SK-N-SH (cell line): ENCODE data around the gene FRS2. TPM values are rescaled to one million over a fixed set of nuclear protein-coding genes. Genes with fewer than 3 reads are reported as not detected.

Experiments
- CTCF ChIA-PET: fragments of 300-600, 350-600 bp; formaldehyde crosslinking; extraction: SDS; loops from one replicate; lab custom pipeline; 2021; lab: Yijun Ruan, JAX
- POLR2A ChIA-PET: fragments of 350-600 bp; sonication (Branson Sonifier 250); formaldehyde crosslinking; extraction: SDS; loops from one replicate; lab custom pipeline; 2020; ENCODE audit warnings: antibody characterized with exemption, inconsistent platforms; lab: Yijun Ruan, JAX
- DNase-seq: peaks from one replicate; pipeline ENCODE4 v3.0.0; 2012
- H2AFZ ChIP-seq: fragments of 200-600 bp; sonication (generic); 2 replicates; pipeline ENCODE4 v1.8.1; 2016; ENCODE audit warnings: antibody characterized with exemption, mild to moderate bottlenecking, low read depth
- H3F3A ChIP-seq: fragments of 200-600 bp; sonication (generic); replicated peaks from 2 replicates; pipeline ENCODE3; 2016; ENCODE audit warnings: antibody characterized with exemption, mild to moderate bottlenecking; ENCODE audit not compliant: insufficient read depth
- H3K27ac ChIP-seq, 2 experiments: fragments of 200-500 bp in 1 of 2; fragments of 200-600 bp in 1 of 2; sonication (Bioruptor generic) in 1 of 2; sonication (generic), shearing (Covaris generic) in 1 of 2; 2 replicates each; pipeline versions ENCODE4 v1.5.1 to v1.6.1; 2014 to 2016; ENCODE audit warnings: low read depth in 2 of 2, inconsistent platforms in 1 of 2, low read length in 1 of 2, mild to moderate bottlenecking in 1 of 2, mixed read lengths in 1 of 2
- H3K27me3 ChIP-seq: fragments of 200-600 bp; sonication (generic), shearing (Covaris generic); 2 replicates; pipeline ENCODE4 v1.6.1; 2016; ENCODE audit warnings: mixed run types; ENCODE audit not compliant: insufficient read depth
- H3K36me3 ChIP-seq, 2 experiments: fragments of 200-500 bp in 1 of 2; fragments of 200-600 bp in 1 of 2; sonication (Bioruptor generic) in 1 of 2; sonication (generic) in 1 of 2; replicated peaks in 1 of 2; 2 replicates each; pipeline versions ENCODE3 to v1.5.1; 2014 to 2016; ENCODE audit warnings: low read length in 1 of 2, mild to moderate bottlenecking in 1 of 2; ENCODE audit not compliant: insufficient read depth in 2 of 2, control insufficient read depth in 1 of 2
- H3K4me1 ChIP-seq, 2 experiments: fragments of 200-500 bp in 1 of 2; fragments of 200-600 bp in 1 of 2; sonication (Bioruptor generic) in 1 of 2; sonication (generic), shearing (Covaris generic) in 1 of 2; 2 replicates each; pipeline versions ENCODE4 v1.5.1 to v1.6.1; 2014 to 2016; ENCODE audit warnings: low read depth in 1 of 2, low read length in 1 of 2, mixed run types in 1 of 2; ENCODE audit not compliant: insufficient read depth in 2 of 2, control insufficient read depth in 1 of 2
- H3K4me2 ChIP-seq: fragments of 200-600 bp; sonication (generic), shearing (Covaris generic); 2 replicates; pipeline ENCODE4 v1.6.1; 2017; ENCODE audit warnings: mixed run types
- H3K4me3 ChIP-seq, 2 experiments: fragments of 200-500 bp in 1 of 2; fragments of 200-600 bp in 1 of 2; sonication (Bioruptor generic) in 1 of 2; sonication (generic), shearing (Covaris generic) in 1 of 2; 2 replicates each; pipeline versions ENCODE4 v1.5.1 to v1.8.1; 2014 to 2016; ENCODE audit warnings: low read depth in 2 of 2, inconsistent platforms in 1 of 2, low read length in 1 of 2, mild to moderate bottlenecking in 1 of 2, mixed read lengths in 1 of 2, moderate library complexity in 1 of 2
- H3K79me2 ChIP-seq: fragments of 200-600 bp; sonication (generic); 2 replicates; pipeline ENCODE4 v1.8.1; 2017; ENCODE audit warnings: mild to moderate bottlenecking; ENCODE audit not compliant: insufficient read depth
- H3K9ac ChIP-seq: fragments of 200-600 bp; sonication (generic); 2 replicates; pipeline ENCODE4 v1.6.1; 2017; ENCODE audit warnings: mixed run types
- H3K9me2 ChIP-seq: fragments of 200-600 bp; sonication (generic); 2 replicates; pipeline ENCODE4 v1.6.1; 2017; ENCODE audit warnings: mixed run types
- H3K9me3 ChIP-seq: fragments of 200-600 bp; sonication (generic); 2 replicates; pipeline ENCODE4 v1.6.1; 2017; ENCODE audit warnings: mixed run types, mild to moderate bottlenecking, moderate library complexity
- H4K20me1 ChIP-seq: fragments of 200-600 bp; sonication (generic); 2 replicates; pipeline ENCODE4 v1.6.1; 2017; ENCODE audit warnings: mild to moderate bottlenecking, mixed run types; ENCODE audit not compliant: insufficient read depth
- CHD2 ChIP-seq: fragments of 150-350 bp; IDR thresholded peaks from 2 replicates; pipeline ENCODE4 v1.6.1; 2018; ENCODE audit warnings: low read length; ENCODE audit not compliant: partially characterized antibody
- CTCF ChIP-seq: fragments of 200-600 bp; sonication (generic); IDR thresholded peaks from 2 replicates; pipeline ENCODE4 v1.6.1; 2017; ENCODE audit warnings: antibody characterized with exemption, mild to moderate bottlenecking, moderate library complexity
- EP300 ChIP-seq, 2 experiments: IDR thresholded peaks; 2 replicates each; pipeline versions ENCODE4 v1.4.0 to v1.6.1; 2012; ENCODE audit warnings: borderline replicate concordance in 1 of 2, low read depth in 1 of 2, low read length in 1 of 2
- EZH2phosphoT487 ChIP-seq: fragments of 200-600 bp; sonication (generic); IDR thresholded peaks from 2 replicates; pipeline ENCODE4 v1.6.1; 2017; ENCODE audit warnings: low read depth, mixed run types, mild to moderate bottlenecking, antibody characterized with exemption, moderate library complexity, borderline replicate concordance
- FOSL2 ChIP-seq: IDR thresholded peaks from 2 replicates; pipeline ENCODE4 v1.4.0; 2012; ENCODE audit warnings: low read depth, mild to moderate bottlenecking, moderate library complexity, borderline replicate concordance
- FOXJ3 ChIP-seq: sonication (generic); formaldehyde crosslinking; IDR thresholded peaks from 2 replicates; pipeline ENCODE4 v1.5.1; 2020; ENCODE audit warnings: mild to moderate bottlenecking, missing genetic modification reagents
- GATA2 ChIP-seq: sonication (generic); formaldehyde crosslinking; IDR thresholded peaks from 2 replicates; pipeline ENCODE4 v1.5.0; 2020; ENCODE audit warnings: mild to moderate bottlenecking, missing genetic modification reagents
- JUND ChIP-seq: IDR thresholded peaks from 2 replicates; pipeline ENCODE4 v1.4.0; 2012
- MEF2A ChIP-seq: IDR thresholded peaks from 2 replicates; pipeline ENCODE4 v1.4.0; 2012; ENCODE audit warnings: low read depth, borderline replicate concordance
- MXI1 ChIP-seq: IDR thresholded peaks from 2 replicates; pipeline ENCODE4 v1.6.1; 2012; ENCODE audit warnings: mild to moderate bottlenecking, low read depth, low read length, improper control_type of control experiment
- NRF1 ChIP-seq: IDR thresholded peaks from 2 replicates; pipeline ENCODE4 v1.6.1; 2012; ENCODE audit warnings: low read depth, mild to moderate bottlenecking, low read length
- POLR2AphosphoS5 ChIP-seq: IDR thresholded peaks from 2 replicates; pipeline ENCODE4 v1.6.1; 2012; ENCODE audit warnings: low read depth, low read length
- RAD21 ChIP-seq: IDR thresholded peaks from 2 replicates; pipeline ENCODE4 v1.6.1; 2012; ENCODE audit warnings: mild to moderate bottlenecking, low read length
- RCOR1 ChIP-seq: fragments of 150-350 bp; IDR thresholded peaks from 2 replicates; pipeline ENCODE4 v1.6.1; 2017; ENCODE audit warnings: antibody characterized with exemption, low read length
- SIN3A ChIP-seq: IDR thresholded peaks from 2 replicates; pipeline ENCODE4 v1.6.1; 2012; ENCODE audit warnings: low read depth, mild to moderate bottlenecking, low read length, moderate library complexity, borderline replicate concordance
- TAF1 ChIP-seq: IDR thresholded peaks from 2 replicates; pipeline ENCODE4 v1.6.1; 2012; ENCODE audit warnings: low read depth, mild to moderate bottlenecking, low read length, moderate library complexity, borderline replicate concordance
- TEAD4 ChIP-seq: IDR thresholded peaks from 2 replicates; pipeline ENCODE4 v1.4.0; 2012; ENCODE audit warnings: mild to moderate bottlenecking, borderline replicate concordance; ENCODE audit not compliant: insufficient read depth
- USF1 ChIP-seq: IDR thresholded peaks from 2 replicates; pipeline ENCODE4 v1.4.0; 2012; ENCODE audit warnings: low read depth, borderline replicate concordance
- USF2 ChIP-seq: fragments of 150-350 bp; IDR thresholded peaks from 2 replicates; pipeline ENCODE4 v1.6.1; 2017; ENCODE audit warnings: antibody characterized with exemption, low read length, low read depth, borderline replicate concordance
- WGBS: methylation state at CpG from one replicate; pipeline ENCODE4 v1.1.6; 2017; ENCODE audit warnings: low lambda C conversion rate; 5-methylcytosine and 5-hydroxymethylcytosine counted together
- polyA plus RNA-seq, 3 experiments: library from polyadenylated mRNA; depleted of rRNA; stranded (reverse); fragments of >200 nt; gene quantifications; 2 replicates each; pipeline ENCODE4 v1.2.3, GENCODE V29; 2012

Gene FRS2
- polyA plus RNA-seq, 1 of the 3 experiments (the other 2 are of a cell fraction): 7.1 TPM

- no peak overlapping the region for H3K27ac ChIP-seq
- H3K9me3 ChIP-seq: no peaks in the 10 kb centered on the region
- H3K4me1 ChIP-seq: peaks cover 0 to 17% of the 10 kb centered on the region in 2 experiments; a peak in 1 of 4 replicates
- TF ChIP-seq EZH2phosphoT487 (no peak), CHD2 (peak; percentile 82), RAD21 (peak; percentile 27; the same call in 1 of the 2 replicates), RCOR1 (peak; percentile 94), NRF1 (no peak), TAF1 (no peak), CTCF (no peak), USF2 (no peak), TEAD4 (no peak), FOSL2 (no peak), USF1 (no peak), EP300 (IDR thresholded peaks at IDR 0.05; ENCODE audit: borderline replicate concordance in 1 of 2, low read depth in 1 of 2, low read length in 1 of 2) (peak in 1 of 2 experiments; percentile 90; a peak in 2 of 4 replicates), JUND (no peak), SIN3A (no peak), MEF2A (no peak), POLR2AphosphoS5 (no peak), MXI1 (peak; percentile 63), FOXJ3 (peak; percentile 87), GATA2 (CRISPR knock-in tag) (peak; percentile 96)
- TF ChIP-seq, all 33 proteins: peak for 7
- ChIA-PET CTCF (interaction anchor here (1.1 to 2.4 kb wide), 3 partner anchors 12 to 53 kb away, joined by 3 to 14 read pairs (median 5); no protein-coding TSS in a partner anchor), POLR2A (no interaction called here)
- no peaks in the 10 kb centered on the region for H3K36me3 ChIP-seq
- peak; percentile 80 for DNase-seq
- no peak overlapping the region for H2AFZ ChIP-seq
- no peaks in the 10 kb centered on the region for H3K79me2 ChIP-seq
- no peaks in the 10 kb centered on the region for H3F3A ChIP-seq
- H3K4me2 ChIP-seq: no peak overlapping the region
- no peak overlapping the region for H3K9ac ChIP-seq
- H4K20me1 ChIP-seq: no peaks in the 10 kb centered on the region
- 44% methylated on average over 6 of the region's 13 CpGs for whole genome bisulfite sequencing
- H3K4me3 ChIP-seq: no peak overlapping the region
- H3K27me3 ChIP-seq: peaks cover 8% of the 10 kb centered on the region; the same call in 1 of the 2 replicates
- H3K9me2 ChIP-seq: no peaks in the 10 kb centered on the region
Observed at GRCh38 chr12:69623970-69624369, 153.8 kb downstream of the FRS2 start.
